Measurements from ENCODE around the gene GNAS-AS1. TPM values are rescaled to one million over a fixed set of nuclear protein-coding genes. Genes with fewer than 3 reads are reported as not detected.

GNAS-AS1 gene
- total and polyA plus RNA-seq, 10 of the 15 experiments (the other 5 are each of a cell fraction or from before 2014, with no cell fraction given) = 0.06 to 2.7 (median 1.2) TPM

- ChIA-PET SMC1A (ENCODE audit: uncharacterized antibody, unreplicated experiment) (no interaction called here), RAD21 (ENCODE audit: unreplicated experiment) (no interaction called here), CTCF (interaction anchor here (0.6 to 1.0 kb wide), 2 partner anchors 12 to 292 kb away, joined by 3 read pairs; no protein-coding TSS in a partner anchor), POLR2A (no interaction called here)
- Histone ChIP-seq H3K9ac (ENCODE audit: control insufficient read depth, insufficient read depth, low read length) (no peak overlapping the region), H2AFZ (ENCODE audit: control insufficient read depth, low read depth, low read length) (no peak overlapping the region), H3K4me3 (no peak overlapping the region), H3K79me2 (ENCODE audit: control insufficient read depth, insufficient read depth, low read length) (no peaks in the 10 kb centered on the region), H3K27me3 (replicated peaks in 1 of 2; ENCODE audit: control insufficient read depth in 2 of 2, insufficient read depth in 2 of 2, low read length in 1 of 2) (no peaks in the 10 kb centered on the region), H3K36me3 (ENCODE audit: control insufficient read depth in 2 of 2, insufficient read depth in 2 of 2, low read length in 1 of 2) (no peaks in the 10 kb centered on the region; a peak in 1 of 4 replicates), H4K20me1 (ENCODE audit: control insufficient read depth, insufficient read depth) (no peaks in the 10 kb centered on the region), H3K27ac (ENCODE audit: control insufficient read depth, insufficient read depth) (no peak overlapping the region), H3K4me1 (ENCODE audit: control insufficient read depth, insufficient read depth, low read length) (no peaks in the 10 kb centered on the region), H3K9me3 (replicated peaks; ENCODE audit: control insufficient read depth, insufficient read depth, low read length) (no peaks in the 10 kb centered on the region), H3K4me2 (ENCODE audit: control insufficient read depth, insufficient read depth) (no peak overlapping the region)
- in situ Hi-C loops (cut with MboI) (no loop called here), intact Hi-C loops (cut with micrococcal nuclease; ENCODE audit: unreplicated experiment) (no loop called here)
- FAIRE-seq (no peak), DNase-seq (ENCODE audit: low read depth, low spot score) (no peak), ATAC-seq (no peak)
- 89% methylated on average over 2 of the region's 2 CpGs for WGBS (ENCODE audit: insufficient coverage, insufficient replicate concordance, low lambda C conversion rate, missing lambda C conversion rate)
- BruUV-seq (replicated peaks) = no TSS peak
- TF ChIP-seq CBX3 (IDR thresholded peaks at IDR 0.05; ENCODE audit: borderline replicate concordance, low read depth) (no peak), SREBF2 (IDR thresholded peaks at IDR 0.05; ENCODE audit: low read length) (no peak), NR2C1 (IDR thresholded peaks at IDR 0.05) (no peak), LARP7 (IDR thresholded peaks at IDR 0.05) (no peak), MXI1 (IDR thresholded peaks at IDR 0.05; ENCODE audit: low read depth, low read length) (no peak), TBL1XR1 (IDR thresholded peaks at IDR 0.05; ENCODE audit: low read depth, low read length) (no peak), ETV6 (conservative IDR thresholded peaks at IDR 0.05 in 1 of 2, IDR thresholded peaks at IDR 0.05 in 1 of 2; ENCODE audit: borderline replicate concordance in 1 of 2, low read depth in 1 of 2) (no peak), ZNF217 (IDR thresholded peaks at IDR 0.05) (no peak), HDAC6 (IDR thresholded peaks at IDR 0.05; ENCODE audit: unreplicated experiment) (no peak), SUPT20H (IDR thresholded peaks at IDR 0.05; ENCODE audit: borderline replicate concordance, control insufficient read depth, low read depth, low read length) (no peak)
These were observed 22.6 kb downstream of the GNAS-AS1 start for GRCh38 chr20:58828136-58828535.
